Measurements from ENCODE around the gene PDGFB. TPM values are rescaled to one million over a fixed set of nuclear protein-coding genes. Genes with fewer than 3 reads are reported as not detected.

The PDGFB gene
- total and polyA plus RNA-seq, 9 donors: 9.7 to 22.3 (median 19.0) TPM

DNA sequence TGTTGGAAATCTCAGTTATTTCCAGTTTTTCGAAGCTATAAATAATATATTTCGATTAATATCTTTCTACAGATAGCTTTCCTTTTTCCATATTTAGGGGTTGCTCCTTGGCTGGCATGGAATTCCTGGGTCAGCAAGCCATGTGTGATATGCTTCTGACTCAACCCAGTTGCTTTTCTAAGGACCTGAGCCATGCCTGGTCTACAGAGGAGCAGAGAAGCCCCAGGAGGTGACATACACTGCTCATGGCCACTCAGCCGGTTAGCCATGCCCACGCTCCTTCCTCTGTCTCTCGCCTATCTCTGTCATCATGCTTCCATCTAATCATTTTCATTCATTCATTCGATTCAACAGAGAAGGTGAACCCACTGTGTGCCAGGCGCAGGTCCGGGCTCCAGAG is 23.2 kb upstream of the PDGFB start:
- Histone ChIP-seq H3K4me3 (ENCODE audit: low read length) (no peak overlapping the region), H3K36me3 (ENCODE audit: control insufficient read depth, insufficient read depth, low read length) (no peaks in the 10 kb centered on the region), H3K4me1 (ENCODE audit: control insufficient read depth, insufficient read depth, low read length) (peaks cover 21% of the 10 kb centered on the region), H3K27ac (ENCODE audit: low read length) (peak overlapping the region; percentile 35), H3K27me3 (ENCODE audit: control insufficient read depth, insufficient read depth, low read length) (no peaks in the 10 kb centered on the region), H3K9me3 (replicated peaks; ENCODE audit: control insufficient read depth, low read depth, low read length) (peaks cover 2% of the 10 kb centered on the region)
- no peak for DNase-seq
- 87% methylated on average over 3 of the region's 8 CpGs for WGBS (ENCODE audit: insufficient coverage)

DNA sequence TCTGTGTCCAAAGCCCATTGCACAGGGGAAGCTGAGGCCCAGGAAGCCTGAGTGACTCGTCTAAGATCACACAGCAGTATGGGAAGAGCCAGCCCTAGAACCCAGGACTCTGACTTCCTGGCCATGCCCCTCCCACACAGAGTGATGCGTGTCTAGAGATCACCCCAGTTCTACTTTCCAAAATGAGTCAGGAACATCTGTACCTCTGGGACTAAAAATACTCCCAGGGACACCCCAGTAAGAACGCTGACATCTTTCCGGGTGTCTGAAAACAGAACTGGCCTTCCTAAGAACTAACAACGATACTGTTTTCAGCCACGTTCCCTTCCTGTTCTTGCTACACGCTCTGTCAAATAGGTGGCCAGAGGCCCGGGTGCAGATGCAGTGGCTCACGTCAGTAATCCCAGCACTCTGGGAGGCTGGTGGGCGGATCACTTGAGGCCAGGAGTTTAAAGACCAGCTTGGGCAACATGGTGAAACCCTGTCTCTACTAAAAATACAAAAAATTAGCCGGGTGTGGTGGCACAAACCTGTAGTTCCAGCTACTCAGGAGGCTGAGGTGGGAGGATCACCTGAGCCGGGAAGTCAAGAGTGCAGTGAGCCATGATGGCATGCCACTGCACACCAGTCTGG is 21.7 kb upstream of the PDGFB start:
- Histone ChIP-seq H3K4me3 (ENCODE audit: low read length) (no peak overlapping the region), H3K9me3 (replicated peaks; ENCODE audit: control insufficient read depth, low read depth, low read length) (peaks cover 9% of the 10 kb centered on the region), H3K4me1 (ENCODE audit: control insufficient read depth, insufficient read depth, low read length) (peaks cover 21% of the 10 kb centered on the region), H3K27me3 (ENCODE audit: control insufficient read depth, insufficient read depth, low read length) (no peaks in the 10 kb centered on the region), H3K36me3 (ENCODE audit: control insufficient read depth, insufficient read depth, low read length) (no peaks in the 10 kb centered on the region), H3K27ac (ENCODE audit: low read length) (peak overlapping the region; percentile 80)
- WGBS (ENCODE audit: insufficient coverage): 56% methylated on average over 8 of the region's 12 CpGs
- DNase-seq: peak; percentile 79

DNA sequence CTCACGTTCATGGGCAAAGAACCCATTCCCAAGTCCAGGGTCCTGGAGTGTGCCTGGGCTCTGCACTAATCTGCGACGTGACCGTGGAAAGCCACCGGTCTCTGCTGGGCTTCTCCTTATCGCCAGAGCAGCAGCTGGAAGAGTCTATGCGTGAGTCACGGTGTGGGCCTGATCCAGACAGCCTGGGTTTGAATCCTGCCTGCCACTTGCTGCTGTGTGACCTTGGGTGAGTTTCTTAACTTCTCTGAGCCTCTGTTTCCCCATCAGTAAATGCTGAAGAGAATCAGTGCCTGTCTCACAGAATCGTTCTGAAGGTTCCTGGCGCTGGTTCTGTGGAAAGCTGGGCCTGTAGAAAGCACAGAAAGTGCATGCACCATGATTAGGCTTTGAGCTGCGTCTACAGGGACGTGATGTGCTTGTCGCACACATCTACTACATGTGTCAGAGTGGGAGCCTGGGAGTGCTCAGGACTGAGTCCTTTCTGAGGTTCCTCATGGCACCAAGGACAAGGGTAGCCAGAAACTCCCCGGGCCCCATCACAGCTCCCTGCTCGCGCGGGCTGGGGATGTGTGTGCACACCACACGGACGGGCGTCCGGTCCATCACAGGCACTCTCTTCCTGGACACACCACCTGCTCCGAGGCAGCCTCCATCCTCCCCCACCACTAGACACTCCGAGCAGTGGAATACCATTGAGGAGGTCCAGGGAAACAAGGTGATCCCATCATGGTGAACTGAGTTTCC is 20.5 kb upstream of the PDGFB start:
- Histone ChIP-seq H3K27ac (ENCODE audit: low read length) (peak overlapping the region; percentile 42), H3K4me1 (ENCODE audit: control insufficient read depth, insufficient read depth, low read length) (peaks cover 21% of the 10 kb centered on the region), H3K36me3 (ENCODE audit: control insufficient read depth, insufficient read depth, low read length) (no peaks in the 10 kb centered on the region), H3K27me3 (ENCODE audit: control insufficient read depth, insufficient read depth, low read length) (no peaks in the 10 kb centered on the region), H3K4me3 (ENCODE audit: low read length) (no peak overlapping the region), H3K9me3 (replicated peaks; ENCODE audit: control insufficient read depth, low read depth, low read length) (peaks cover 13% of the 10 kb centered on the region)
- DNase-seq: no peak
- 85% methylated on average over 18 of the region's 23 CpGs for WGBS (ENCODE audit: insufficient coverage)

DNA sequence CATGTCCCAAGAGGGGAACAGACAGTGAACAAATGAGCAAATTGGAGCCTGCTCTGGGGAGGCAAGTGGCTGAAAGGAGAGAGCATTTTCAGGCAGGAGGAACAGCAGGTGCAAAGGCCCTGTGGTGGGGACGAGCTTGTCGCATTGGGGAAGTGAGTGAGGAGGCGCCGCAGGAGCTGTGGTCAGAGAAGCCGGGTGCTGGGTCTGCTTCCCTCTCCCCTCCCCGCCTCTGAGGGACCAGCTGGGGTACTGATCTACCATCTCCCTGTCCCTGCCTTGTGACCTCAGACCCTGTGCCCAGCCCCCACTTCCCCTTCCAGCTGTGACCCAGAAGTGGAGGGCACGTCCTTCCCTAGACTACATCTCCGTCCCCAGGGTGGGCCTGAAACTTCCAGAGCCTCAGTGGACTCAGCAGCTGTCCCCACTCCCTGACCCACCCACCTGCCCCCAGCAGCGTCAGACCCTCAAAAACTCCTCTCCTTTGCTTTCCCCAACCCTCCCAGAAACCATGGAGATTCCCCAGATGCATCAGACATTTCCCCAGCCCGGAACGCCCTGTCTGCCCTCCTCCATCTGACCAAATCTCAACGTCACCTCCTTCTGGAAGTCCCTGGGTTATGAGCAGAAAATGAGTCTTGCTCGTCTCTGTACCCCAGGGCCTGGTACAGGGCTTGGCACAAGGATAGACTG is 19.7 kb upstream of the PDGFB start:
- no peak overlapping the region for H3K4me3 ChIP-seq (ENCODE audit: low read length)
- peak overlapping the region; percentile 6 for H3K27ac ChIP-seq (ENCODE audit: low read length)
- peaks cover 15% of the 10 kb centered on the region for H3K4me1 ChIP-seq (ENCODE audit: control insufficient read depth, insufficient read depth, low read length)
- H3K27me3 ChIP-seq (ENCODE audit: control insufficient read depth, insufficient read depth, low read length): no peaks in the 10 kb centered on the region
- WGBS (ENCODE audit: insufficient coverage): 60% methylated on average over 10 of the region's 13 CpGs
- peak; percentile 72 for DNase-seq
- no peaks in the 10 kb centered on the region for H3K36me3 ChIP-seq (ENCODE audit: control insufficient read depth, insufficient read depth, low read length)
- H3K9me3 ChIP-seq (replicated peaks; ENCODE audit: control insufficient read depth, low read depth, low read length): peaks cover 13% of the 10 kb centered on the region

DNA sequence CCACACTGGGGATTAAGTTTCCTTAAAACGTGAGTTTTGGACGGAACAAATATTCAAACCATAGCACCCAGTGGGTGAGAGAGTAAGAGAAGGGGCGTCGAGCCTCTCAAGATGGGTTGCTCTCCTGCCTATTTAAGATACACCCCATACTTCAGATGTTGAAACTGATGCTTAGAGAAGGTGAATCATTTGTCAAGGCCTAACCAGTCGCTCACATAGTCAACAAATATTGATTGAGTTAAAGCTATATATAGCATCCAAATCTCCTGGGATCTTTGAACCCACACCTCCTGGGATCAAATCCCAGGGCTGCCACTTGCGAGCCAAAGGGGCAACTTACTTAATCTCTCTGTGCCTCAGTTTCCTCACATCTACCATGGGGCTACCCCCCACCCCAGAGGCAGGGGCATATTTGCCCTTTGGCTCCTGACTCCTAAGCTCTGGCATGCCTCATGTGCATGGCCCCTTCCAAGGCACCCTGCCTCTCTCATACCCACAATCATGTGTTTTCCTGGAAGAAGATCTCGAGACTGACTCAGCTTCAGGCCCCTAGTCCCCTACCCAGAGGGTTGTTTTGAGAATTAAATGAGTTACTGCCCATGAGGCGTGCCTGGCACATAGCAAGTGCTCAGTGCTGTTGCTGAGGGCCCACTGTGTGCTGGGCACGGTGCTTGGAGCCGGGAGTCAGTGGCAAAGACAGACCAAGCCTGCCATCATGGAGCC is 19.0 kb upstream of the PDGFB start:
- Histone ChIP-seq H3K4me1 (ENCODE audit: control insufficient read depth, insufficient read depth, low read length) (peaks cover 9% of the 10 kb centered on the region), H3K27me3 (ENCODE audit: control insufficient read depth, insufficient read depth, low read length) (no peaks in the 10 kb centered on the region), H3K4me3 (ENCODE audit: low read length) (no peak overlapping the region), H3K27ac (ENCODE audit: low read length) (peak overlapping the region; percentile 6), H3K36me3 (ENCODE audit: control insufficient read depth, insufficient read depth, low read length) (no peaks in the 10 kb centered on the region), H3K9me3 (replicated peaks; ENCODE audit: control insufficient read depth, low read depth, low read length) (peaks cover 13% of the 10 kb centered on the region)
- 73% methylated on average over 4 of the region's 10 CpGs for WGBS (ENCODE audit: insufficient coverage)
- DNase-seq: no peak

DNA sequence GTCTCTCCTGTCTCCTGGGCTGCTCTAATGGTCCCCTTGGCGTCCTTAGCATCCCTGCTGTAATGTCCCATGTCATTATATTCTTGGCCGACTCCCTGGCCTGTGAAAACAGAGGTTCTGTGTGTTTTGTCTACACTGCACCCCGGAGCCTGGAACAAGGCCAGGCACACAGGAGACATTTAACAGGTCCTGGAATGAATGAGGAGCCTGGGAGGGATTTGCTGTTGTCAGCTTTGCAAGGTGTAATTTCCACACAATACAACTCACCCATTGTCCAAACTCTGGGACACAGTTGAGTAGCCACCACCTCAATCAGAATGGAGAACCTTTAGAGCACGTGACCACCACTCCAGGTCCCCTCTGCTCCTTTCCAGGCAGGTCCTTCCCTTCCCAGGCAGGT is 14.9 kb upstream of the PDGFB start:
- no peaks in the 10 kb centered on the region for H3K36me3 ChIP-seq (ENCODE audit: control insufficient read depth, insufficient read depth, low read length)
- no peak overlapping the region for H3K4me3 ChIP-seq (ENCODE audit: low read length)
- 64% methylated on average over 1 of the region's 4 CpGs for WGBS (ENCODE audit: insufficient coverage)
- H3K27me3 ChIP-seq (ENCODE audit: control insufficient read depth, insufficient read depth, low read length): no peaks in the 10 kb centered on the region
- H3K27ac ChIP-seq (ENCODE audit: low read length): no peak overlapping the region
- H3K9me3 ChIP-seq (replicated peaks; ENCODE audit: control insufficient read depth, low read depth, low read length): peaks cover 13% of the 10 kb centered on the region
- peaks cover 26% of the 10 kb centered on the region for H3K4me1 ChIP-seq (ENCODE audit: control insufficient read depth, insufficient read depth, low read length)
- DNase-seq: no peak

DNA sequence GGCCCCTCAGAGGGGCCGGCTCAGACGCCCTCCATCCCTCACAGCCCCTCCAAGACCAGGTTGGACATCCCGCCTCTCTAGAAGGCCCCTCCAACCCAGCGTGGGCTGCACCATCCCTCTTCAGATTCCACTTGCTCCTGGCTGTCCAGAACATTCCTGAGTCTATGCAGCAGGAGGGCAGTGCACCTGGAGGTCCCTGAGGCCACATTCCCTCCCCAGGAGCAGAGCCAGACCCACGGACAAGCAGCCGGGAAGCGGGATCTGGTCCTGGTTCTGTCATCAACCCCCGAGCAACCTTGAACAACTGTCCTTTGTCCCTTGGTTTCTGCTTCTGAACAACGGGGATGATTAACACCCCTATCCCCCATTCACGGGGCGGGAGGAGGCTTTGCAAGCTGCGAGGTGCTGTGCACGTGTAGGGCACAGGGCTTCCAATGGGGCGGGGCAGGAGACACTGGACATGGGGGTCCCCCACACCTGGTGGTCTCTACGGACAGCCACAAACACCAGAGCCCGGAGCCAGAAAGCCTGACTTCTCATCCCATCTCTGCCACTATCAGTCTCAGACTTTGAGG is 13.2 kb upstream of the PDGFB start:
- Histone ChIP-seq H3K9me3 (replicated peaks; ENCODE audit: control insufficient read depth, low read depth, low read length) (peaks cover 13% of the 10 kb centered on the region), H3K27ac (ENCODE audit: low read length) (no peak overlapping the region), H3K4me1 (ENCODE audit: control insufficient read depth, insufficient read depth, low read length) (peaks cover 43% of the 10 kb centered on the region), H3K36me3 (ENCODE audit: control insufficient read depth, insufficient read depth, low read length) (no peaks in the 10 kb centered on the region), H3K4me3 (ENCODE audit: low read length) (no peak overlapping the region), H3K27me3 (ENCODE audit: control insufficient read depth, insufficient read depth, low read length) (peaks cover under 1% of the 10 kb centered on the region)
- WGBS (ENCODE audit: insufficient coverage): 63% methylated on average over 12 of the region's 16 CpGs
- DNase-seq: no peak

DNA sequence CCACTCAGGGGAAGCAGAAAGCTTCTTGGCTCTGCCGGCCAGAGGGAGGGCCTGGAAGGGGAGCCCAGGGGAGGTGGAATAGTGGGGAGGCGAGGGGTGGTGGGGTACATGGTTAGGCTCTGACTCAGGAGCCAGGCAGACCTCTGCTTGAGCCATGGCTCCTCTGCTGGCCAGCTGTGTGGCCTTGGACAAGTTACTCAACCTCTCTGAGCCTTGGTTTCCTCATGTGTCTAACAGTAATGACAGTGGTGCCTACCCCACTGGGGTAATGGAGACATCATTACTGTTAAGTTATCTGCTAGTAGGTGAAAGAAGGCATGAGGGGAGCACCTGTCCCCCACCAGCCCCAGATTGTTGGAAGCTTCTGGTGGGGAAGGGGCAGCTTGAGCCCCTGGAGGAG is 12.2 kb upstream of the PDGFB start:
- 87% methylated on average over 2 of the region's 2 CpGs for WGBS (ENCODE audit: insufficient coverage)
- DNase-seq: no peak
- Histone ChIP-seq H3K4me3 (ENCODE audit: low read length) (no peak overlapping the region), H3K27me3 (ENCODE audit: control insufficient read depth, insufficient read depth, low read length) (peaks cover 8% of the 10 kb centered on the region), H3K4me1 (ENCODE audit: control insufficient read depth, insufficient read depth, low read length) (peaks cover 50% of the 10 kb centered on the region), H3K36me3 (ENCODE audit: control insufficient read depth, insufficient read depth, low read length) (no peaks in the 10 kb centered on the region), H3K9me3 (replicated peaks; ENCODE audit: control insufficient read depth, low read depth, low read length) (peaks cover 11% of the 10 kb centered on the region), H3K27ac (ENCODE audit: low read length) (no peak overlapping the region)

DNA sequence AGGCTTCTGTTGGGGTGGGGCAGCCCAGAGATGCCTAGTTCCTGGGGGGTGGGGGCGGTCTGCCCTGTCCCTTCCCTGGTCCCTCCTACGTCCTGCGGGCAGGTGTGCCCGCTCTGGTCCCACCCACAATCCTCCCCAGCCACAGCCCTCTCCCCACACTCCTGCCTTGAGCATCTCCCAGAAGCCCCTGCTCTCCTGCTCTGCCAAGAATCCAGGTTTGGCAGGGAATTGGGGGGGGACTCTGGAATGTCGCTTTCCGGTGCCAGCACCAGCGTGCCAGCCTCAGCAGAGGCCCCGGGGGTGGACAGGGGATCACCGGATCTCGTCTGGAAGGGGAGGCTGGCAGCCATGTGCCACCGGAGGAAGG is 11.4 kb upstream of the PDGFB start:
- H3K4me3 ChIP-seq (ENCODE audit: low read length): no peak overlapping the region
- WGBS (ENCODE audit: insufficient coverage): 60% methylated on average over 7 of the region's 11 CpGs
- no peaks in the 10 kb centered on the region for H3K36me3 ChIP-seq (ENCODE audit: control insufficient read depth, insufficient read depth, low read length)
- H3K27me3 ChIP-seq (ENCODE audit: control insufficient read depth, insufficient read depth, low read length): peaks cover 14% of the 10 kb centered on the region
- no peak overlapping the region for H3K27ac ChIP-seq (ENCODE audit: low read length)
- no peak for DNase-seq
- peaks cover 2% of the 10 kb centered on the region for H3K9me3 ChIP-seq (replicated peaks; ENCODE audit: control insufficient read depth, low read depth, low read length)
- H3K4me1 ChIP-seq (ENCODE audit: control insufficient read depth, insufficient read depth, low read length): peaks cover 50% of the 10 kb centered on the region

All from muscle of leg (tissue), 11 donors.